Neuron (in vitro differentiated cells): ENCODE results near the gene QSOX2.

ENCODE experiments used
- H2AFZ ChIP-seq: one replicate; pipeline ENCODE4 v1.6.1; 2013; ENCODE audit warnings: low read depth, mild to moderate bottlenecking, inconsistent platforms, low read length, moderate library complexity
- H3K27me3 ChIP-seq: one replicate; pipeline ENCODE4 v1.6.1; 2013; ENCODE audit warnings: low read length; ENCODE audit not compliant: insufficient read depth
- H3K36me3 ChIP-seq: one replicate; pipeline ENCODE4 v1.6.1; 2013; ENCODE audit warnings: low read length; ENCODE audit not compliant: insufficient read depth
- H3K4me1 ChIP-seq: one replicate; pipeline ENCODE4 v1.6.1; 2013; ENCODE audit warnings: low read length; ENCODE audit not compliant: insufficient read depth
- H3K4me3 ChIP-seq: 2 replicates; pipeline ENCODE4 v1.5.1; 2013; ENCODE audit warnings: mild to moderate bottlenecking, low read length, moderate library complexity
- H3K9me3 ChIP-seq: one replicate; pipeline ENCODE4 v1.6.1; 2013; ENCODE audit warnings: low read length

The QSOX2 gene

DNA sequence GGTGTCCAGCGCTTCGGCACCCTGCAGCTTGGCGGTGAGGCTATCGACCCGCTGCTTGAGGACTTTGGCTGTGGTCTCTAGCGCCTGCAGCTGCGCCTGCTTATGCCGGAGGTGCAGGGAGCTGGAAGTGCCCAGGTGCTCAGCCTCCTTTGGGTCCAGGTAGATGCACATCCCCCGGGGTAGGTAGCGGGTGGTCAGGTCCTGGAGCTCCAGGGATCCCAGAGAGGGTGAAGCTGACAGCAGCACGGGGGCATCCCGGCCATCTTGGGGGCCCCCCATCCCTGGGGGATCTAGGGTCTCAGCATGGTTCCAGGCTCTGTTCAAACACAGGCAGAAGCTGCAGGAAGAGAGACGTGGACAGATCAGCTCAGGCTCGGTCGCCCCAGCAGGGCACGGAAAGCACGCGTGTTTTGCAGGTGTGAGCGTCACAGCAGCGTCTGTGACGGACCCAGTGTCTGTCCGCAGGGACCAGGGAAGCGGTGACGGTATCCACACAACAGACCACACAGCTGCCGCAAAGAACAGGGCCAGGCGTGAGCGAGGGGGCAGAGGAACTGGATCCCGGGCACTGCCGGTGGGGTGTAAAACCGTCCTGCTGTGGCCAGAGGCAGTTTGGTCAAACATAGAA lies 40.9 kb upstream of the QSOX2 start:
- Histone ChIP-seq H3K4me3 (no peak overlapping the region), H3K27me3 (peaks cover 26% of the 10 kb centered on the region), H2AFZ (no peak overlapping the region), H3K9me3 (no peaks in the 10 kb centered on the region), H3K36me3 (no peaks in the 10 kb centered on the region), H3K4me1 (peaks cover 4% of the 10 kb centered on the region)

DNA sequence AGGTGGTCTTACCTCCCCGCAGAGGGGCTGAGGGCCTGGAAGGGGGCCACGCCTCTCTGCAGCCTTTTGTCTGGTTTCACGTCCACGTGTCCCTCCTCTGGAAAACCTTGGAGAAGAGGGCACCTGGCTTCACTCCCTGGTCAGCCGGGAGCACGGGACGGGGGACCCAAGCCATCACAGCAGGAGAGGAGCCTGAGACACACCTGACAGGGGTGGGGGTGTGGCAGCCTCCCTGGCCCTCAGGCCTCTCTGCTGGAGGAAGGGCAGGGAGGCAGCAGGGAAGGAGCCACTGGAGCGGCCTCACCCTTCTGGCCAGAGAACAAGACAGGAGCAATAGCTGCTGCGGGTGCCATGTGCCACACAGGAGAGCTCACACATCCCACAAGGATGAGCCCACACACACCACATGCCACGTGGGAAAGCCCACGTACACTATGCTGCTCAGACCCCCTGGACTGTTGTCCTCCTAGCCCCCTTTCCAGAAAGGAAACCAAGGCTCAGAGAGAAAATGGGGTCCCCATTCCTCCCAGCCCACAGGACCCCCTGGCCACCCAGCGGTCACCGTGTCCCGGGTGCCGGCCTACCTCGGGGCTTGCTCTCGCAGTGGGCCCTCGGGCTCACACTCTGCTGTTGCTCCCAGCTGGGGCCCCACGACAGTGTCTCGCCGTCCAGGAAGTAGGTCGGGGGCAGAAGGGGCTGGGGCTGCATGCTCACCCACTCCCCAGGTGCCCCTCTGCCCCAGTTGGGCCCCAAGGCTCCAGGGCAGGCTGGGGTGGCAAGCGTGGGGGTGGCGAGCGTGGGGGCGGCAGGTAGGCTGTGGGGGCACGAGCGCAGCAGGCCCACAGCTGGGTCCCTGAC lies 40.1 kb upstream of the QSOX2 start:
- H3K27me3 ChIP-seq: peaks cover 26% of the 10 kb centered on the region

DNA sequence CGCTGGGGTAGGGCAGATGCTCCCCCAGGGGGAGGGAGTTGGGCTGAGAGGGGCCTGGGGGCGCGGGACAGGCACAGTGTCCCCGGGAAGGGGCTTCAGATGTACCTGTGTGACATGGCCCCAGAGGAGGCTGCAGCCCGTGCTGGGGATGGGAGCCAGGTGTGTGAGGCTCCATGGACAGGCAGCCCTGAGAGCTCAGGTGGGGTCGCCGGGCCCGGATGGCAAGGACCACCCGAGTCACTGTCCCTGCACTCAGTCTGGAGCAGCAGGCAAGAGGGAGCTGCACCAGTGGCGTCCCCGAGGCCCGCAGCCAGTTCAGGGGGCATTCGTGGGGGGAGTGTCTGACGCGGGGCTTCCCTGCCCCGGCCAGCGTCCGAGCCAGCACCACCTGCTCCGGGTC lies 39.3 kb upstream of the QSOX2 start:
- Histone ChIP-seq H3K4me3 (no peak overlapping the region), H3K27me3 (peaks cover 27% of the 10 kb centered on the region), H2AFZ (no peak overlapping the region), H3K36me3 (no peaks in the 10 kb centered on the region), H3K4me1 (peaks cover 4% of the 10 kb centered on the region), H3K9me3 (no peaks in the 10 kb centered on the region)

More for the DNA sequence above, 40.1 kb upstream of the QSOX2 start:
- no peaks in the 10 kb centered on the region for H3K36me3 ChIP-seq
- H2AFZ ChIP-seq: no peak overlapping the region
- H3K4me3 ChIP-seq: no peak overlapping the region
- no peaks in the 10 kb centered on the region for H3K9me3 ChIP-seq
- peaks cover 4% of the 10 kb centered on the region for H3K4me1 ChIP-seq

DNA sequence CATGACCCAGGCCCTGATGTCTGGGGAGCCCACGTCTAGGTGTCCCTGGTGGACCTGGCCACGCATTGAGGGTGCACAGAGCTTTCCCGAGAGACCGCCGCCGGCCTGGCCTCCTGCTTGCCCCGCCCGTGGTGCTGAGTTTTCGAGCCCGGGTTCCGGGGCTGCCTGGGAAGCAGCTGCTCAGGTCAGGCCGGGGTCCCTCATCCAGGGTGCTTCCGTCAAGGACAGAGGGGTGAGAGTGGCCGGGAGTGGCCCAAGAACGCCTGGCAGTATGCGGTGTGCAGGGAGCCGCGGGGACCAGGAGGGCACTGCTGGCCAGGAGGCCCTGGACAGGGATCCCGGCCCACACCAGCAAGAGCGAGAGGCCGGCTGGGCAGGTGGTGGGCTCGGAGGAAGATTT lies 38.7 kb upstream of the QSOX2 start:
- Histone ChIP-seq H3K9me3 (peaks cover 3% of the 10 kb centered on the region), H3K27me3 (peaks cover 31% of the 10 kb centered on the region), H3K4me3 (no peak overlapping the region), H3K4me1 (peaks cover 4% of the 10 kb centered on the region), H3K36me3 (no peaks in the 10 kb centered on the region), H2AFZ (no peak overlapping the region)

DNA sequence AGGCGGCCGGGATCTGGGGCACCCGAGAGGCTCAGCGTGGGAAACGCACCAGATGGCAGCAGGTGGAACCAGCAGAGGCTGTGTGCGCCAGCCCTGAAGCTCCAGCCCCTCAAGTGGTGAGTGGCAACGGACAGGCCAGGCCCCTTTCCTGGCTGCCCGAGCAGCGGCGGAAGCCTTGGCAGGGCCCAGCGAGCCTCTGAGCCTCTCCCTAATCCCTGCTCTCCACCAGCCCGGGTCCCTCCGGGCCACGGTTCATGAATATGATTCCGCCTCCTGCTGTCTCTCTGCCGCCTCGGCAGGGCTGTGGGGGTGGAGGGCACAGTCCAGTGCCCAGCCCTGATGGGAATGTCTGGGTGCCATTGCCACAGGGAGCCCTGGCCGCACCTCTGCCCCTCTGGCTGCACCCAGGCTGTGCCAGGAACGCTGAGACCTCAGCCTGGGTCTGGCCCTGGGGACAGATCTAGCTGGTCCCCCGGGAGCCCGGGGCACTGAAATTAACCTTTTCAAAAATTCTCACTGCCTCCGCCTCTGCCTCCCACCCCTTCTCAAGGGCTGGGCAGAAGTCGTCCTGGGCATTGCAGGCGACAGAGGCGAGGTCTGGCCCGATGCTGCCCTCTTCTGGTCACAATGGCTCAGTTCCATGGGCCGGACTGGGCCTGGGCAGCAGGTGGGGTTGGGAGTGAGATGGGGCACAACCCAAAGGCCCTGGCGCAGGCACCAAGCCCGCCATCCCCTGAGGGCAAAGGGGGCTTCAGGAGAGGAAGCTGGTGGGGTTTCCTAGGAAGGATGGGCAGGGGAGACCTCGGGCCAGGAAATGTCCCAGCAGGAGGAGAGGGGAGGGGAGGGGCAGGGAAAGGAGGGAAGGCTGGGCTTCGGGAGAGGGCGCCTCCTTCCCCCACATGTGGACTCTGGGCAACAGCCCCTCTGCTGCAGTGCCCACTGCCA lies 38.0 kb upstream of the QSOX2 start:
- H3K9me3 ChIP-seq: peaks cover 3% of the 10 kb centered on the region
- H3K4me1 ChIP-seq: peaks cover 4% of the 10 kb centered on the region
- H3K36me3 ChIP-seq: no peaks in the 10 kb centered on the region
- H3K4me3 ChIP-seq: no peak overlapping the region
- no peak overlapping the region for H2AFZ ChIP-seq
- peaks cover 32% of the 10 kb centered on the region for H3K27me3 ChIP-seq

DNA sequence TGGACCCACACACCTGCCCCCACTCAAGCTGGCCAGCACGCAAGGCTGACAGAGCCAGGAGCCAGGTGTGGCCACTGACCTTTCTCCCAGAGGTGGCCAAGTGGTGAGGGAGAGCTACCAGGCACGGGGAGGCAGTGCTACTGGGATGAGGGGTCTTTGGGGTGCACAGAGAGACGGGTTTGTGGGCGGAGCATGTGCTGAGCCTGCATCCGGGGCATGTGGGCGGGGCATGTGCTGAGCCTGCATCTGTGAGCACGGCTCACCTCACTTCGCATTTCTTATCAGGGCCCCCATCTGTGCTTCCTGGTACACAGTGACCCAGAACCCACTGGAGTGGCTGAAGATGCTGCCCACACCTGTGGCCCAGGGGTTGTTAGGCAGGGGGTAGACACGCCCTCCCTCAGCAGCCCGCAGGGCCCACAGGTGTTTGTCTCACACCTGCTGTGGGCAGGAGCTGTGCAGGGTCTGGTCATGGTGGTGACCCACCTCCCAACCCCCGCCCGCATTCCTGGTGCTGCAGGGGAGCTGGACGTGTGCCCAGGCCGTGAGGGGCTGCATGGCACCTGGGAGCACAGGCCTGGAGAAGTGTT lies 36.8 kb upstream of the QSOX2 start:
- H3K27me3 ChIP-seq: peaks cover 38% of the 10 kb centered on the region
- peaks cover 3% of the 10 kb centered on the region for H3K9me3 ChIP-seq
- H2AFZ ChIP-seq: no peak overlapping the region
- H3K4me1 ChIP-seq: peaks cover 4% of the 10 kb centered on the region
- H3K4me3 ChIP-seq: no peak overlapping the region
- no peaks in the 10 kb centered on the region for H3K36me3 ChIP-seq

DNA sequence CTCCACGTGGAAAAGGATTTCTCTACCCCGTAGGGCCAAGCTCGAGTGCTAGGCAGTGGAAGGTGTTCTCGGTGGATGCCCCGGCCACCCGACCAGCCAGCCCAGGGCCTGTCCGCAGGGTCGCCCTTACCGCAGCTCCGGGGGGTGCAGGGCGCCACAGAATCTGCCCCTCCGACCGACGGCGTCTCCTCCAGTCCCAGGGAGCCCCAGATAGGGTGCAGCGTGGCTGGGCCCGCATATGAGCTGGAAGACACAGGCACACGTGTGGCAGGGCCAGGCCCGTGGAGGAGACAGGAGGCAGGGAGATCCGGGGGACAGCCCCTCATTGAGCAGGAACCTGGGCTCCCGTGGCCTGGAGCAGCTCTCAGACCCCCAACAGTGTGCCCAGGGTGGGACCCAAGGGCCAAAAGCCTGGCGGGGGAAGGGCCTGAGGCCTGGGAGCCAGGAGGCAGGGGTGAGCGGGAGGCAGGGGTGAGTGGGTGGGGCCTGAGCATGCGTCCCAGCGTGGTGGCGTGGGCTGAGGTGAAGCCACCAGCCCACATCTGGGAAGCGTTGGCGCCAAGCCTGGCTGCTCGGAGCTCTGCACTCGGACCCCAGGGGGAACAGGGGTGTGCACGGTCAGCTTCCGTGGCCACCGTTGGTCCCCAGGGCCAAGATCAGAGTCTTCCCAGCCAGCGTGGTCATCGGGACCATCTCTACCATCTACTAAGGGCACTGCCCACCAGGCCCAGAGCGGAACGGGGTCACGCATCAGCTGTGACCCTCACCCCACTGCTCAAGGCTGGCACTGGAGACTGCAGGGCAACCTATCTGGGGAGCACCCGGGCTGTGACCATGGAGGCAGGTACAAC lies 36.0 kb upstream of the QSOX2 start:
- no peak overlapping the region for H2AFZ ChIP-seq

DNA sequence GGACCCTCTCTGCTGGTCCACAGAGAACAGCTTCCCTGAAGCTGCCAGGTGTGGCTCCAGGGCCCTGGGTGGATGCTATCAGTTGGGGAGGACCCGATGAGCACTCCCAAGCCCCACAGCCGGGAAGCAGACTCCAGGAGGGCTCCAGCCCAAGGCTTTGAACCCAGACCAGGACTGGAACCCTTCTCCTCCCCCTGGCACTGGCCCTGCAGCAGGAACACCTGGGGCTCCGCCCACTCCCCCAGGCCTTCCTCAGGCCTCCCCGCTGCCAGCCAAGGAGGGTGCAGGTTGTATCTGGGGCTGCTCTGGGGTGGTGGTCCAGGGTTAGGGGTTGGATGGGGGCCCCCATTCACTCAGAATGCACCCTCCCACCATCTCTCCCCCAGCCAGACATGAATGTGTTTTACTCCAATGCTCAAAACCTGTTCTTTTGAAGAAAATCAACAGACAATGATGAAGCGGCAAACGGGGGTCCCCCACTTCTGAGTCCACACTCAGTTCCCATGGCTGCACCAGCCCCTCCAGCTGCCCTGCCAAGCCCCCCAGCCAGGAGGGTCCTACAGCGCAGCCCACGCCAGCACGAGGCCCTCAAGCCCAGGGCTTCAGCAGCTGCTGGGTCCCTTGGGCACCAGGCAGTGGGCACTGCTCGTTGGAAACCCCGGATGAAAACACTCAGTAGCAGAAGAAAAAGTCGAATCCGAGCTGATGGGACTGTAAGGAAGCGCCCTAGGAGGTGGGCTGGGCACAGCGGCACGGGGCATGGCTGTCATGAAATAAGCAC lies 35.1 kb upstream of the QSOX2 start:
- Histone ChIP-seq H2AFZ (no peak overlapping the region), H3K4me1 (peaks cover 4% of the 10 kb centered on the region), H3K4me3 (no peak overlapping the region), H3K36me3 (no peaks in the 10 kb centered on the region), H3K27me3 (peaks cover 41% of the 10 kb centered on the region), H3K9me3 (peaks cover 3% of the 10 kb centered on the region)

More for the DNA sequence above, 36.0 kb upstream of the QSOX2 start:
- peaks cover 4% of the 10 kb centered on the region for H3K4me1 ChIP-seq
- H3K9me3 ChIP-seq: peaks cover 3% of the 10 kb centered on the region
- H3K4me3 ChIP-seq: no peak overlapping the region
- H3K27me3 ChIP-seq: peaks cover 34% of the 10 kb centered on the region
- no peaks in the 10 kb centered on the region for H3K36me3 ChIP-seq

DNA sequence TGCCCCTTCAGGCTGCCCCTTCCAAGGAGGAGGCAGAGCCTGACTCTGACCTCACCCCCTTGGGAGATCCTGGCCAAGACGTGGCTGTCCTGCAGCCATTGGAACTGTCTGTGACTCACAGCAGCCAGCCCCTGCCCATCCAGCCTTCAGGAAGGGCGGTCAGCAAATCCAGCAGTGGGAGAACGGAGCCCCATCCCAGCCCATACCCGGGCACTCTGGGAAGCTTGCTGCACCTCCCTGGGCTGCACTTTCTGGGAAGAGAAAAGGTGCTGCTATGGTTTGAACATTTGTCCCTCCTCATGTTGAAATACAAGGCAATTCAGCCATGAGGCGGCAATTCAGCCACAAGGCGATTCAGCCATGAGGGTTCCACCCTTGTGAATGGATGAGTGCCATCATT lies 33.9 kb upstream of the QSOX2 start:
- peaks cover 4% of the 10 kb centered on the region for H3K4me1 ChIP-seq
- H3K9me3 ChIP-seq: peaks cover 3% of the 10 kb centered on the region
- H3K36me3 ChIP-seq: no peaks in the 10 kb centered on the region
- no peak overlapping the region for H3K4me3 ChIP-seq
- no peak overlapping the region for H2AFZ ChIP-seq
- peaks cover 46% of the 10 kb centered on the region for H3K27me3 ChIP-seq

DNA sequence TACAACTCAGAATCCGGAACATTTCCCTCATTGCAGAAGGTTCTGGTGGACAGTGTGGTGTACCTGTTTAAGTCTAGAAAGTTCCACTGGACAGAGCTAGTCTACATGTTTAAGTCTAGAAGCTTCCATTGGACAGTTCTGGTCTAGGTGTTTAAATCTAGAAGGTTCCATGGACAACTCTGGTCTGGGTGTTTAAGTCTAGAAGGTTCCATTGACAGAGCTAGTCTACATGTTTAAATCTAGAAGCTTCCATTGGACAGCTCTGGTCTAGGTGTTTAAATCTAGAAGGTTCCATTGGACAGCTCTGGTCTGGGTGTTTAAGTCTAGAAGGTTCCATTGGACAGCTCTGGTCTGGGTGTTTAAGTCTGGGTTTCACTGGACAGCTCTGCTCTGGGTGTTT lies 33.3 kb upstream of the QSOX2 start:
- peaks cover 3% of the 10 kb centered on the region for H3K9me3 ChIP-seq
- H2AFZ ChIP-seq: no peak overlapping the region
- no peak overlapping the region for H3K4me3 ChIP-seq
- H3K36me3 ChIP-seq: no peaks in the 10 kb centered on the region
- H3K4me1 ChIP-seq: peaks cover 4% of the 10 kb centered on the region
- H3K27me3 ChIP-seq: peaks cover 52% of the 10 kb centered on the region

DNA sequence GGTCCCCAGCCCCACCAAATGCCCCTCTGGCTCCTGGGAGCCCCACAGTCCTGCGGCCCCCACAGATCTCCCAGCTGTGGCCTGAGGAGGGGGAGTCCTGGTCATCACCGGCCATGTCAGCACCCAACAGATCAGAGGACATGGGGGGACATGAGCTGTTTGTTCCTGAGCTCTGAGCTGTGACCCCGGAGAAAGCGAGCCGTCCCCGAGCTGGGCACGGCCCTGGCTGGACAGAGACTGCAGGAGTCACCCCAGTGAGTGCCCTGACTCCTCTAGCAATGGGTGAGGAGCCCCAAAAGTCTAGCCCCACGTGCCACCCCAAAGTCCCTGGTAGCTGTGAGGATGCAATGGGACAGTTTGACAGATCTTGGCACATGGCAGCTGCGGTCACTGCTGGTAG lies 32.6 kb upstream of the QSOX2 start:
- H3K36me3 ChIP-seq: no peaks in the 10 kb centered on the region
- H2AFZ ChIP-seq: no peak overlapping the region
- peaks cover 59% of the 10 kb centered on the region for H3K27me3 ChIP-seq

More for the DNA sequence above, 32.6 kb upstream of the QSOX2 start:
- no peak overlapping the region for H3K4me3 ChIP-seq
- H3K4me1 ChIP-seq: peaks cover under 1% of the 10 kb centered on the region
- H3K9me3 ChIP-seq: peaks cover 3% of the 10 kb centered on the region
